Measurements from ENCODE around the gene CRYBG1. TPM values are rescaled to one million over a fixed set of nuclear protein-coding genes. Genes with fewer than 3 reads are reported as not detected.

The CRYBG1 gene
- polyA plus RNA-seq, 1 donor from 2014 or later, result 0.73 TPM

- H2AFZ ChIP-seq (ENCODE audit: low read depth, low read length), result no peak overlapping the region
Observed at GRCh38 chr6:106430466-106430865, 69.9 kb downstream of the CRYBG1 start.

DNA sequence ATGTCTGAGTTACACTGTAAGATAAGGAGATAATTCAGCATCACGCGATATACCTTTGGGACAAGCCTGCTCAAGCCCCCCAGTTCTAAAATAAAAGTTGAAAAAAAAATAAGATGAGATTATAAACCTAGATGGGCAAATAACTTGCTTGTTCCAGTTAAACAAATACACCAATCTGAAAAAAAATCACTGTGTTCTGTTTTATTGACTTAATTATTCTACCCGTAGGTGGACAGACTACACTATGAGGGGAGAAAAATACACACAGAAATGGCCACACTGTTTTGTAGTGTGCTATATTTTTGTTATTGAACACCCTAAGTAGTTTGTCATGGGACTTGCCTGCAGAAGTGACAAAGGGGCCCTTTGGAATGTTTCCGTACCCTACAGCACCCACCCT is 70.9 kb downstream of the CRYBG1 start:
- no peaks in the 10 kb centered on the region for H3F3A ChIP-seq (ENCODE audit: insufficient read depth, low read length, poor library complexity, severe bottlenecking)
- no peaks in the 10 kb centered on the region for H3K79me2 ChIP-seq (replicated peaks; ENCODE audit: insufficient read depth, low read length)
- TF ChIP-seq TAF1 (IDR thresholded peaks at IDR 0.05; ENCODE audit: low read depth), result no peak
- no peak for TF ChIP-seq POLR2AphosphoS5 (IDR thresholded peaks at IDR 0.05)
- TF ChIP-seq RAD21 (conservative IDR thresholded peaks at IDR 0.05), result no peak
- no peak for TF ChIP-seq EP300 (conservative IDR thresholded peaks at IDR 0.05; ENCODE audit: poor library complexity, severe bottlenecking)
- TF ChIP-seq REST (IDR thresholded peaks at IDR 0.05; ENCODE audit: borderline replicate concordance), result no peak
- TF ChIP-seq SMC3 (conservative IDR thresholded peaks at IDR 0.05; ENCODE audit: poor library complexity), result no peak
- no peak for TF ChIP-seq MXI1 (conservative IDR thresholded peaks at IDR 0.05; ENCODE audit: poor library complexity, severe bottlenecking)
- no peak for TF ChIP-seq EZH2 (IDR thresholded peaks at IDR 0.05; ENCODE audit: borderline replicate concordance, insufficient read depth, low read length, poor library complexity, severe bottlenecking)
- H3K27me3 ChIP-seq (ENCODE audit: insufficient read depth, low read depth, low read length), result no peaks in the 10 kb centered on the region
- H3K9me3 ChIP-seq (ENCODE audit: low read length), result no peaks in the 10 kb centered on the region
- H3K36me3 ChIP-seq (ENCODE audit: insufficient read depth, low read length), result no peaks in the 10 kb centered on the region
- H3K9me2 ChIP-seq (ENCODE audit: insufficient read depth, low read length), result no peaks in the 10 kb centered on the region
- H3K4me2 ChIP-seq (ENCODE audit: low read length), result no peak overlapping the region
- H4K20me1 ChIP-seq (ENCODE audit: insufficient read depth), result no peaks in the 10 kb centered on the region
- no peak overlapping the region for H3K27ac ChIP-seq (ENCODE audit: low read length)
- H3K9ac ChIP-seq (ENCODE audit: low read length), result no peak overlapping the region
- H2AFZ ChIP-seq (ENCODE audit: low read depth, low read length), result no peak overlapping the region
- H3K4me3 ChIP-seq (ENCODE audit: low read length), result no peak overlapping the region

More at GRCh38 chr6:106430466-106430865, 69.9 kb downstream of the CRYBG1 start:
- no peak for TF ChIP-seq CTCF (IDR thresholded peaks at IDR 0.05; ENCODE audit: poor library complexity, severe bottlenecking)
- TF ChIP-seq SMC3 (conservative IDR thresholded peaks at IDR 0.05; ENCODE audit: poor library complexity), result no peak
- no peak for TF ChIP-seq POLR2AphosphoS5 (IDR thresholded peaks at IDR 0.05)
- Histone ChIP-seq H3K4me2 (ENCODE audit: low read length) (no peak overlapping the region), H3K9me3 (ENCODE audit: low read length) (no peaks in the 10 kb centered on the region), H3K79me2 (replicated peaks; ENCODE audit: insufficient read depth, low read length) (no peaks in the 10 kb centered on the region), H3K27ac (ENCODE audit: low read length) (no peak overlapping the region), H3K4me3 (ENCODE audit: low read length) (no peak overlapping the region), H3F3A (ENCODE audit: insufficient read depth, low read length, poor library complexity, severe bottlenecking) (no peaks in the 10 kb centered on the region), H3K27me3 (ENCODE audit: insufficient read depth, low read depth, low read length) (no peaks in the 10 kb centered on the region), H3K9me2 (ENCODE audit: insufficient read depth, low read length) (no peaks in the 10 kb centered on the region), H4K20me1 (ENCODE audit: insufficient read depth) (no peaks in the 10 kb centered on the region), H3K9ac (ENCODE audit: low read length) (no peak overlapping the region), H3K36me3 (ENCODE audit: insufficient read depth, low read length) (no peaks in the 10 kb centered on the region)

DNA sequence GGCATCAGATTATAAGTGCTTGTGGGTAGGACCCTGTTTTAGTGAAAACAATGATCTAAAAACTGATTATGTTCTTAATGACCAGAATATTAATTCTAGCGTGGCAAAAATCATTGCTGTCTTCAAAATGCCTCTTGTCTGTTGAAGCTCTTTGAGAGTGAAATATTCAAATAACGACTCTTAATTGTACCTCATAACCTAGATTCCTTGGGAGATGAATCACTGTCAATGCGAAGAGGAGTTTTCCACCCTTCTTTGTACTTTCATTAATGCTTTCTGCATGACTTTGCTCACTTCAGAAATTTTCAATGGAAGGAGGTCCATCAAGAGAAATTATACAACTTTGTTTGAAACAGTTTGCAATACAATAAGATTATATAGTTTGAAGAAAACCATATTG is 71.5 kb downstream of the CRYBG1 start:
- H3F3A ChIP-seq (ENCODE audit: insufficient read depth, low read length, poor library complexity, severe bottlenecking), result no peaks in the 10 kb centered on the region
- no peaks in the 10 kb centered on the region for H3K9me3 ChIP-seq (ENCODE audit: low read length)
- no peaks in the 10 kb centered on the region for H3K27me3 ChIP-seq (ENCODE audit: insufficient read depth, low read depth, low read length)
- H3K4me2 ChIP-seq (ENCODE audit: low read length), result no peak overlapping the region
- no peak overlapping the region for H3K27ac ChIP-seq (ENCODE audit: low read length)
- H3K9ac ChIP-seq (ENCODE audit: low read length), result no peak overlapping the region
- H2AFZ ChIP-seq (ENCODE audit: low read depth, low read length), result no peak overlapping the region
- H3K4me3 ChIP-seq (ENCODE audit: low read length), result no peak overlapping the region
- no peaks in the 10 kb centered on the region for H3K79me2 ChIP-seq (replicated peaks; ENCODE audit: insufficient read depth, low read length)
- H4K20me1 ChIP-seq (ENCODE audit: insufficient read depth), result no peaks in the 10 kb centered on the region
- no peak for TF ChIP-seq EP300 (conservative IDR thresholded peaks at IDR 0.05; ENCODE audit: poor library complexity, severe bottlenecking)
- no peak for TF ChIP-seq EZH2 (IDR thresholded peaks at IDR 0.05; ENCODE audit: borderline replicate concordance, insufficient read depth, low read length, poor library complexity, severe bottlenecking)
- no peak for TF ChIP-seq SMC3 (conservative IDR thresholded peaks at IDR 0.05; ENCODE audit: poor library complexity)
- TF ChIP-seq REST (IDR thresholded peaks at IDR 0.05; ENCODE audit: borderline replicate concordance), result no peak
- no peak for TF ChIP-seq MXI1 (conservative IDR thresholded peaks at IDR 0.05; ENCODE audit: poor library complexity, severe bottlenecking)
- TF ChIP-seq TAF1 (IDR thresholded peaks at IDR 0.05; ENCODE audit: low read depth), result no peak
- no peak for TF ChIP-seq RAD21 (conservative IDR thresholded peaks at IDR 0.05)
- no peak for TF ChIP-seq CTCF (IDR thresholded peaks at IDR 0.05; ENCODE audit: poor library complexity, severe bottlenecking)
- TF ChIP-seq POLR2AphosphoS5 (IDR thresholded peaks at IDR 0.05), result no peak
- H3K9me2 ChIP-seq (ENCODE audit: insufficient read depth, low read length), result no peaks in the 10 kb centered on the region
- no peaks in the 10 kb centered on the region for H3K36me3 ChIP-seq (ENCODE audit: insufficient read depth, low read length)
